Activated naive CD4-positive, alpha-beta T cell treated with anti-CD3 and anti-CD28 coated beads, Interleukin-2, amount 10 ng/mL, durations not matched to agents 7 days and 5 days (primary cell): ENCODE results near the gene PALLD.

Source experiments
- CTCF ChIA-PET: fragments of 350-600 bp; sonication (Branson Sonifier 250); formaldehyde crosslinking; loops from one replicate; lab custom pipeline; 2021; ENCODE audit warnings: antibody characterized with exemption; lab: Charles Lee
- DNase-seq: peaks from one replicate; pipeline ENCODE4 v3.0.0-alpha.2; 2020
- H3K27ac Mint-ChIP-seq: one replicate; pipeline ENCODE4 v1.8.0; 2021; ENCODE audit warnings: mild to moderate bottlenecking, moderate library complexity, mixed read lengths
- H3K27me3 Mint-ChIP-seq: one replicate; pipeline ENCODE4 v1.8.0; 2021; ENCODE audit warnings: mild to moderate bottlenecking, mixed read lengths
- H3K36me3 Mint-ChIP-seq: one replicate; pipeline ENCODE4 v1.8.0; 2021; ENCODE audit warnings: mixed read lengths
- H3K4me1 Mint-ChIP-seq: one replicate; pipeline ENCODE4 v1.8.0; 2021; ENCODE audit warnings: mixed read lengths
- H3K4me3 Mint-ChIP-seq: one replicate; pipeline ENCODE4 v1.8.0; 2021; ENCODE audit warnings: mild to moderate bottlenecking, moderate library complexity, mixed read lengths
- H3K9me3 Mint-ChIP-seq: one replicate; pipeline ENCODE4 v1.8.0; 2021; ENCODE audit warnings: mixed read lengths

PALLD gene

DNA sequence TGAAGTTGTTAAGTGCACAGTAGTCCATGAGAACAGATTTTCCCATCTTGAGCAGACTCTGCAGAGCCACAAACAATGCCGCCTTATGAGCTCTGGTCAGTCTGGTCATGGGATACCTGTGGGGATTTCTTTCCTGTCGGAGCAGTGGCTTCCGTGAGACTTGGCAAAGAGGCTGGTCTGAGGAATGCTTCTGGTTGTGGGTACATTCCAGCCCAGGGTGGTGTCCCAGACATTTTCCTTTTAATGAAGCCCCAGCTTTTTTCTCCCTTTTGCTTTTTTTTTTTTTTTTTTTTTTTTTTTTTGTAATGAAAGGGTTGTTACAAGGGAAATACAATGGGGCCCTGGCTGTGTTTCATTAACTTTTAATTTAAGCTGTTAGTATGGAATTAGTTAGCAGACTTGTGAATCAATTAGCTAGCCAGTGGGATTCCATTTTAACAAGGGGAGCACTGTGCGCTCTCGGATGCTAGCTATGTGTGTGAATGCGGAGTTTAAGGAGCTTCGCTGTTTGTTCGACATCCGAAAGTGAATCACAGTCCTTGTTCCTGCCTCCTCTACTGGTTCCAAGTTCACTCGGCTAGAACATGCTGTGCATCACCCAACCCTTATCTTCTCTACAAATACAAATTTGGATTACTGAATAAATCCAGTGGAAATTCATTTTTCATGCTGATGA lies 288.1 kb downstream of the PALLD start:
- CTCF ChIA-PET = no interaction called here
- H3K27ac Mint-ChIP-seq = no peak overlapping the region
- H3K4me3 Mint-ChIP-seq = no peak overlapping the region
- no peak for DNase-seq
- H3K27me3 Mint-ChIP-seq = peaks cover 7% of the 10 kb centered on the region
- H3K36me3 Mint-ChIP-seq = no peaks in the 10 kb centered on the region
- H3K9me3 Mint-ChIP-seq = no peaks in the 10 kb centered on the region
- H3K4me1 Mint-ChIP-seq = no peaks in the 10 kb centered on the region

DNA sequence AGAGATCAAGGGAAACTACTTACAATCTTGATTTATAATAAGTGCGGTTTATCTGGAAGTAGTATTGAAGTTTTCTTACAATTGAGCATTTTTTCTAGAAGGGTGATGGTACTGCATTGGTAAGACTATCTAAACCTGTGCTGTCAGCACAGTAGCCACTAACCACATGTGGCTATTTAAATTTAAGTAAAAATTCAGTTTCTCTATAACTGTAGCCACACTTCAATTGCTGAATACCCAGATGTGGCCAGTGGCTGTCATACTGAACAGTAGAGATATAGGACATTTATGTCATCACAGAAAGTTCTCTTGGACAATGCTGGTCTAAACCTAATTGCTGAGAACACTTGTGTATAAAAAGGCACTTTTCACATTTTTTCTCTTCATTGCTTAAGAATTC lies 290.5 kb downstream of the PALLD start:
- DNase-seq = no peak
- CTCF ChIA-PET = no interaction called here
- Mint-ChIP-seq H3K4me3 (no peak overlapping the region), H3K36me3 (no peaks in the 10 kb centered on the region), H3K27ac (no peak overlapping the region), H3K9me3 (no peaks in the 10 kb centered on the region), H3K27me3 (peaks cover 7% of the 10 kb centered on the region), H3K4me1 (no peaks in the 10 kb centered on the region)

DNA sequence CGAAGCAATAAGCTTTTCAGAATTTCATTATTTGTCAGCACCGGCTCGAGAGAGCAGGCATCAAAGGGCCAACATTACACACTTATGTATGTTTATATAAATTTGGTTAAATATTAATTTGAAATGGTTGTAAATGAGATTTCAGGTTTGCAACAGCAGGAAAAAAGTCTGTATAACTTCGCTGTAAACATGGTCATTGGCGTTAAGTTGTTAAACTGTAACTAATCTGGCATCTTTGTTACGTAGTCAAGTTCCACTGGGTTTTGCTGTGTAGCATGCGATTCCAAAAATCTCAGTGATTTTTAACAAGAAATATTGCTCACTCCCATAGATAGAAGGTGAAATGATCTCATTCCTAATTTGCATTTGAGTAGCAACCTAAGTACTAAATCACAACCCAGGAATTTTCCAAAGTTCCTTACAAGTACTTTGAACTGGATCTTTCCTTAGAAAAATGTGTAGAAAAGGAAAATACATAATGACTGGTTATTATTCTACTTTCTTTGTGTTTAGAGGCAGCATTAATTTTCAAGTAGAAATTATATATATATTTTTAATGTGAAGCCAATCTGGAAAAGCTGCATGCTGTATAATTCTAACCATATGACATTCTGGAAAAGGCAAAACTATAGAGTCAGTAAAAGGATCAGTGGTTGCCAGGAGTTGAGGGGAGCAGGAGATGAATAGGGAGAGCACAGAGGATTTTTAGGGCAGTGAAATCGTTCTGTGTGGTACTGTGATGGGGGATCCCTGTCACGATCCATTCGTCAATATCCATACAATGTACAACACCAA lies 291.1 kb downstream of the PALLD start:
- H3K9me3 Mint-ChIP-seq = no peaks in the 10 kb centered on the region

DNA sequence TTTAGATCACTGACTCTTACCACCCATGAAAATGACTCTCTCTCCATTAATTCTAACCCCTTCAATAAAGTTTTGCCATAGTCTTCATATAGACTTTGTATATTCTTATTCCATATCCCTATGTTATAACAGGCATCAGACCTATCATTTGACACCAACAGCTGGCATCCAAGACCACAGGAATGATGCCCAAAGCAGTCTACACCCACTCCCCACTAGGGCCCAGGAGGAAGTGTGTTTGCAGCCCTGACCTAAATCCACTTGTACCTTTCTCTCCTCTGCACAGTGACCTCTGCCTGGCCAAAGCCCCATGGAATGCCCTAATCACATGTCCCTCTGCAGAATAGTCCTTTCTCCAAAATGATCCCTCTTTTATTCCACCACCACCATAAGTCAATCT lies 294.0 kb downstream of the PALLD start:
- no peaks in the 10 kb centered on the region for H3K27me3 Mint-ChIP-seq
- no peak overlapping the region for H3K4me3 Mint-ChIP-seq
- no peak for DNase-seq
- no peak overlapping the region for H3K27ac Mint-ChIP-seq
- H3K9me3 Mint-ChIP-seq = no peaks in the 10 kb centered on the region
- CTCF ChIA-PET = no interaction called here
- no peaks in the 10 kb centered on the region for H3K36me3 Mint-ChIP-seq
- H3K4me1 Mint-ChIP-seq = no peaks in the 10 kb centered on the region

More for the DNA sequence above, 291.1 kb downstream of the PALLD start:
- Mint-ChIP-seq H3K27ac (no peak overlapping the region), H3K4me1 (no peaks in the 10 kb centered on the region), H3K4me3 (no peak overlapping the region), H3K36me3 (no peaks in the 10 kb centered on the region), H3K27me3 (peaks cover 7% of the 10 kb centered on the region)
- CTCF ChIA-PET = no interaction called here
- no peak for DNase-seq

DNA sequence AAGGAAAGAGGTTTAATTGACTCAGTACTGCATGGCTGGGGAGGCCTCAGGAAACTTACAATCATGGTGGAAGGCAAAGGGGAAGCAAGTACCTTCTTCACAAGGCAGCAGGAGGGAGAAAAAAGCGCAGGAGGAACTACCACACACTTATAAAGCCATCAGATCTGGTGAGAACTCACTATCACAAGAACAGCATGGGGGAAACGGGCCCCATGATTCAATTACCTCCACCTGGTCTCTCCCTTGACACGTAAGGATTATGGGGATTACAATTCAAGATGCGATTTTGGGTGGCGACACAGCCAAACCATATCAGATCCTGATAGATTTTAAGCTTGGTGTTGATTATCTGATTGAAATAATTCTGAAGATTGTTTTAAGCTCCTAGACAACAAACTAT lies 294.5 kb downstream of the PALLD start:
- no peak for DNase-seq
- no peaks in the 10 kb centered on the region for H3K9me3 Mint-ChIP-seq
- H3K27me3 Mint-ChIP-seq = no peaks in the 10 kb centered on the region
- H3K27ac Mint-ChIP-seq = no peak overlapping the region
- no peaks in the 10 kb centered on the region for H3K36me3 Mint-ChIP-seq
- H3K4me1 Mint-ChIP-seq = no peaks in the 10 kb centered on the region
- no peak overlapping the region for H3K4me3 Mint-ChIP-seq
- CTCF ChIA-PET = no interaction called here

DNA sequence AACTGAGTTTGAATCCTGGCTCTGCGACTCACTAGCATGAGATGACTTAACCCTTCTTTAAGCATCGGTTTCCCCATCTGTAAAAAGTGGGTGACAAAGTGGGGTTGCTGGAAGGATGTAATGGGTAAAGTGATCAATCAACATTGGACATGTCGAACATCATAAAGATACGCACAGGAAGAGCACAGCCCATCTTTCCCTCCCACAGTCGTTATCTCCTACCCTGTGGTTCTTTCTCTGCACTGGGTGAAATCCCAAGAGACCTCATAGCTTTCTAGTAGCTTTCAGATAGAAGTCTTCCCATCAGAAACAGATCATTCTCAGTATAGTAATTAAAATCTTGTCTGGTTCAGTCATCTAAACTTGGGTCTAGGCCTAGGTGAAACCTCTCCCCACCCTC lies 296.7 kb downstream of the PALLD start:
- no peaks in the 10 kb centered on the region for H3K27me3 Mint-ChIP-seq
- CTCF ChIA-PET = no interaction called here

DNA sequence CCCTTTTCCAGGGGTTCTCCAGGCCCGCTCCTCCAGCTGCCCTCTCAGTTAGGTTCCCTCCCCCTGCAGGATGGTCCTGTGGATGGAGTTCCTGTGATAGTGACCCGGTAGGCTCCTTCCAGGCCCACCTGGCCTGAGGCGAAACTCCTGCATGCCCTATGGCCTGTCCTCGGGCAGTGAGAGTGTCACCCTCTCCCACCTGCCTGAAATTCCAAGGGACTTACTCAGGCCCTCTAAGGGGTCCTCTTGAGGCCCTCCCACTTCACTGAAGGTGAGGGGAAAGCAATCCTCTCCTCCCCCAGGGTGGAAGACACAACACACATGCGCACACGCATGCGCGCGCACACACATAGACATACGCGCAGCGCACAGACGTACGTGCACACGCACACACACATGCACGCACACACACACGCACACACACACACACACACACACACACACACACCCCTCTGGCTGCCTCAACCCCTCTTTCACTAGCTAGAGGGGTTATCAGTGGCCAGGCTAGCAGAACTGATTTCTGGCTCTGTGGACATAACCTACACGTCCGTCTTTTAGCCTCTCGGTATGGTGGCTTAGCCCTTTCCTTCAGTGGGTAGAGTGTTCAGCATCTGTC lies 297.3 kb downstream of the PALLD start:
- H3K9me3 Mint-ChIP-seq = no peaks in the 10 kb centered on the region
- no peak overlapping the region for H3K27ac Mint-ChIP-seq
- H3K4me1 Mint-ChIP-seq = no peaks in the 10 kb centered on the region
- no peaks in the 10 kb centered on the region for H3K36me3 Mint-ChIP-seq
- no peak overlapping the region for H3K4me3 Mint-ChIP-seq
- CTCF ChIA-PET = no interaction called here
- H3K27me3 Mint-ChIP-seq = no peaks in the 10 kb centered on the region
- DNase-seq = no peak

More for the DNA sequence above, 296.7 kb downstream of the PALLD start:
- Mint-ChIP-seq H3K27ac (no peak overlapping the region), H3K4me3 (no peak overlapping the region), H3K9me3 (no peaks in the 10 kb centered on the region), H3K4me1 (no peaks in the 10 kb centered on the region), H3K36me3 (no peaks in the 10 kb centered on the region)
- no peak for DNase-seq

DNA sequence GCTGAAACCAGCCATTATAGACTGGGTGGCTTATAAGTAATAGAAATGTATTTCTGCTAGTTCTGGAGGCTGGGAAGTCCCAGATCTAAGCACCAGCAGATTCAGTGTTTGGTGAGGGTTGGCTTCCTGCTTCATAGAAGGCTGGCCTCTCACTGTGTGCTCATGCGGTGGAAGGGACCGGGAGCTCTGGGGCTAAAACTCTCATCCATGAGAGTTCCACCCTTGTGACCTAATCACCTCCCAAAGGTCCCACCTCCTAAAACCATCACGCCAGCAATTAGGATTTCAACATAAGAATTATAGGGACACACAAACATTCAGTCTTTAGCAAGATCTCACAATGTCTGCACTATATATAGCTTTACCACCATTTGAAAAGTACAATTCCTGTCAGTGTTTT lies 298.0 kb downstream of the PALLD start:
- H3K9me3 Mint-ChIP-seq = no peaks in the 10 kb centered on the region
- DNase-seq = no peak
- no peaks in the 10 kb centered on the region for H3K4me1 Mint-ChIP-seq
- CTCF ChIA-PET = no interaction called here
- no peak overlapping the region for H3K4me3 Mint-ChIP-seq
- H3K36me3 Mint-ChIP-seq = no peaks in the 10 kb centered on the region
- H3K27me3 Mint-ChIP-seq = no peaks in the 10 kb centered on the region
- H3K27ac Mint-ChIP-seq = no peak overlapping the region

DNA sequence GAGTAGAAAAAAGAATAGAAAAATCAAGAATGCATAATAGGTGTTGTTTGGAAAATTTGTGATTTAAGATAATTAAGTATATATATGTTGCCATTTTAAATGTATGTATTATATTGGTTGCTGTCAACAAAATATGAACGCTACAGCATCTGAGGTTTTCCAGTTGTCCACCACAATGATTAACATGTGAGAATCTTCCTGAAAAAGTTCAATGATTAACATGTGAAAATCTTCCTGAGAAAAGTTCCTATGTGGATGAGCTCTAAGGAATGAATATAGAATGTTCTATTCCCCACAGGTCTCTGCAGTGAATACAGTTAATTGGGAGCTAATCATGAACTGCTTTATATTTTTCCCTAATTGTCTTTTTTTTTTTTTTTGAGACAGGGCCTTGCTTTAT lies 298.5 kb downstream of the PALLD start:
- DNase-seq = no peak
- H3K27ac Mint-ChIP-seq = no peak overlapping the region
- H3K9me3 Mint-ChIP-seq = no peaks in the 10 kb centered on the region
- H3K4me1 Mint-ChIP-seq = no peaks in the 10 kb centered on the region
- H3K36me3 Mint-ChIP-seq = no peaks in the 10 kb centered on the region
- CTCF ChIA-PET = no interaction called here
- no peaks in the 10 kb centered on the region for H3K27me3 Mint-ChIP-seq
- no peak overlapping the region for H3K4me3 Mint-ChIP-seq

DNA sequence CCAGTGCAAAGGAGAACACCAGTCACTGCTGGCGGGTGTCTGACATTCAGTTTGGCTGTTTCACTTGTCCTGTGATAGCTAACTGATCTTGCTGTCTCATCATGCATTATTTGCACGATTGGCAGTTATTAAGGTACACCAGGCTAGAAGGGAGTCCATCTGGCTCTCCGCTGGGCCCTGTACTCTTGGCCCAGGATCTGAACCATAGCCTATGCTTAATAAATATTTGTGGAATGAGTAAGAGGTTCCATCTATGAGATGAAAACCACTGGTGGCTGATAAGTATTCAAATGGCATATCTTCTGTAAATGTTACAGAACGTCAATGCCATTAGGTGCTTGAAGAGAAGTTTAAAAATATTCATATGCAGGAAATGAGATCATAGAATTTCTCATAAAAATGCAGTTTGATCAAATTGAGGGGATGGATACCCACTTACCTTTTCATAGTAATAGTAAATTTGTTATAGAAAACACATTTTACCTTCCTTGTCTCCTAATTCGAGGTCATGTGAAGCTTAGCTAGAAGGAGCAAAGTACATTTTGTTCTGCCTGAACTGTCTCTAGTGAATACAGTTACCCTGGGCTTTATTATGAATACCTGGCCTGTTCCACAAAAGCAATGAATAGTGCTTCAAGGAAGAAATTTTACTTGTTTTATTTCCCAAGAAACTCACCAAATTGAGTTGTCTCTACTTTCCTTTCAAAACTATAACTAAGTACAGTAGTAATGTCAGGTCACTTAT lies 299.7 kb downstream of the PALLD start:
- no peaks in the 10 kb centered on the region for H3K36me3 Mint-ChIP-seq
- CTCF ChIA-PET = no interaction called here
- no peaks in the 10 kb centered on the region for H3K9me3 Mint-ChIP-seq
- H3K27me3 Mint-ChIP-seq = no peaks in the 10 kb centered on the region
- no peaks in the 10 kb centered on the region for H3K4me1 Mint-ChIP-seq
- no peak for DNase-seq
- H3K4me3 Mint-ChIP-seq = no peak overlapping the region
- H3K27ac Mint-ChIP-seq = no peak overlapping the region

DNA sequence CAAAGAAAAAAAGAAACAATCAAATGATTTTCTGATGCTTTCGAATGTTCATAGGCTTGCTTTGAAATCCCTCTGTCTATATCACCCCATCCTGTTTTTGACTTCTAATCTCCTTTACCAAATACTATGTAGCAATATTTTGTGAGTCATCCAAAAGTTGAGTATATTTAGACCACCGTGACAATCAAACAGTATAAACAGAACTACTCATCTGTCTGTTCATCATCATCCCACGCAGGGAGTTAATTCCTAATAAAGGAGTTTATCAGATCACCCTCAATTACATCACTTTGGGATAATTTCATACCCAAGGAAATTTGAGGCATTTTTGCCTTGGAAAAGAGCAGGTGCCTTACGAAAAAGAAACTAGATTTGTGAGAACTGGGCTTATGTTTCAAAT lies 300.3 kb downstream of the PALLD start:
- no peak for DNase-seq

DNA sequence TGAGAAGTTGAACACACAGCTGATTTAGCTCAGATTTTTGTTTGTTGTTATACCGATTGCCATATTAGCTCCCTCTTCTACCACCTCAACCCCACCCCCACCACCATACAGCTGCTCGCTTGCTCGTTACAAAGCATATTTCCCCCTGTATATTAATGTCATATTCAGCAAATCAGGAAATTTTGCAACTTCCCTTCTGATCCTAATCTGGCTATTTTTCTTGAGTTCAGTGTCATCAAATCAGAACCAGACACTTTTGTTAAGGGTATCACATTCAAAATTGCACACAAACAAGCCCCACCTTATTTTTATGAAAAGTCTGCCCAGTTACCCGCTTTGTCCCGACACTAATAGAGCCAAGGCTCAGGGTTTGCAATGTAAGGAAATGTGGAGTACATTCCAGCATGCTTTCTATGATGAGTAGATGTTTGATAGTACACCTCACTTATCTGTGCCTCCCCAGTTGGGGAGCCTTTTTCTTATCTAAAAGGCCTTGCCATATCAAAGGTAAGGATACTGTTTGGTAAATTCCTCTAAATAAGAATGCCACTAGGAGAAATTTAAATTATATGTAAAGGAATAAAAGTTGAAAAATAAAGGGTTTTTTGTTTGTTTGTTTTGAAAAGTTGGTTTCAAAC lies 301.0 kb downstream of the PALLD start:
- DNase-seq = no peak
- no peaks in the 10 kb centered on the region for H3K36me3 Mint-ChIP-seq
- no peaks in the 10 kb centered on the region for H3K27me3 Mint-ChIP-seq
- H3K9me3 Mint-ChIP-seq = no peaks in the 10 kb centered on the region
- H3K4me1 Mint-ChIP-seq = no peaks in the 10 kb centered on the region
- no peak overlapping the region for H3K4me3 Mint-ChIP-seq
- CTCF ChIA-PET = no interaction called here
- H3K27ac Mint-ChIP-seq = no peak overlapping the region

More for the DNA sequence above, 300.3 kb downstream of the PALLD start:
- Mint-ChIP-seq H3K4me1 (no peaks in the 10 kb centered on the region), H3K27ac (no peak overlapping the region), H3K27me3 (no peaks in the 10 kb centered on the region), H3K36me3 (no peaks in the 10 kb centered on the region), H3K4me3 (no peak overlapping the region), H3K9me3 (no peaks in the 10 kb centered on the region)
- CTCF ChIA-PET = no interaction called here

DNA sequence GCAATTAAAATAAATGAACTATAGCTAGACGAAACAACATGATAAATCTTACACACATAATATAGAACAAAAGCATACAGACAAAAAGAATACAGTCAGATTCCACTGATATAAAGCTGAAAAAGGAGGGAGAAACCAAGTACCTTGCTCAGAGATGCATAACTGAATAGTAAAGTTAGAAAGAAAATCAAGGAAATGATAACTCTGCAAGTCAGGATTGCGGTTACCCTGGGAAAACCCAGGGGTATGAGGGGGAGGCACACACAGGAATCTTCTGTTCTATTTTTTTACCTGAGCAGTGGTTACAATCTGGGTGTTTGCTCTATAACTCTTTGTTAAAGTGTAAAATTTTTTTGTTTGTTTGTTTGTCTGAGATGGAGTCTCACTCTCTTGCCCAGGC lies 304.1 kb downstream of the PALLD start:
- Mint-ChIP-seq H3K9me3 (no peaks in the 10 kb centered on the region), H3K36me3 (no peaks in the 10 kb centered on the region), H3K27me3 (no peaks in the 10 kb centered on the region), H3K4me1 (no peaks in the 10 kb centered on the region), H3K27ac (no peak overlapping the region), H3K4me3 (no peak overlapping the region)
- CTCF ChIA-PET = no interaction called here
- DNase-seq = no peak

DNA sequence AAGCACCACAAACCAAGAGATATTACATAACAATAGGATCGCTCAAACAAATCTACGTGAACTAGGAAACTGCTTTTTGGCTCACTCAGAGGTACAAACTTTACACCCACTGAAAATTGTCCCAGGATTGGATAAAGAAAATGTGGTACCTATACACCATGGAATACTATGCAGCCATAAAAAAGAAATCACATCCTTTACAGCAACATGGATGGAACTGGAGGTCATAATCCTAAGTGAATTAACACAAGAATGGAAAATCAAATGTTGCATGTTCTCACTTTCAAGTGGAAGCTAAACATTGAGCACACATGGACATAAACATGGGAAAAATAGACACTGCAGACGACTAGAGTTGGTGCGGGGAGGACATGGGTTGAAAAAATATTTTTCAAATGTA lies 305.4 kb downstream of the PALLD start:
- H3K27me3 Mint-ChIP-seq = peaks cover 3% of the 10 kb centered on the region
- H3K27ac Mint-ChIP-seq = no peak overlapping the region
- H3K9me3 Mint-ChIP-seq = no peaks in the 10 kb centered on the region
- no peak for DNase-seq
- CTCF ChIA-PET = no interaction called here
- no peaks in the 10 kb centered on the region for H3K36me3 Mint-ChIP-seq
- H3K4me1 Mint-ChIP-seq = no peaks in the 10 kb centered on the region
- no peak overlapping the region for H3K4me3 Mint-ChIP-seq
